ENCODE results near the gene PLAAT2. TPM values are rescaled to one million over a fixed set of nuclear protein-coding genes. Genes with fewer than 3 reads are reported as not detected.

The PLAAT2 gene
- total and polyA plus RNA-seq, 9 of the 15 experiments (the other 6 are each of a cell fraction or from before 2014, with no cell fraction given), result not detected

GRCh38 chr11:63508009-63508408 lies 55.2 kb downstream of the PLAAT2 start (continued):
- TF ChIP-seq CHD2 (IDR thresholded peaks at IDR 0.05; ENCODE audit: low read depth, low read length) (no peak), SPI1 (IDR thresholded peaks at IDR 0.05; ENCODE audit: borderline replicate concordance, low read depth, low read length) (no peak), XRCC3 (IDR thresholded peaks at IDR 0.05) (no peak), MAZ (CRISPR knock-in tag; conservative IDR thresholded peaks at IDR 0.05 in 1 of 2, IDR thresholded peaks at IDR 0.05 in 1 of 2) (0 out of 4 replicates have a peak, but pooled peaks of 1 of the 2 experiments have one; percentile 36), ELF1 (tag; IDR thresholded peaks at IDR 0.05) (no peak), ZNF197 (CRISPR knock-in tag; IDR thresholded peaks at IDR 0.05; ENCODE audit: low read depth) (no peak), ZNF184 (CRISPR knock-in tag; IDR thresholded peaks at IDR 0.05) (no peak), ZNF146 (CRISPR knock-in tag; IDR thresholded peaks at IDR 0.05; ENCODE audit: unreplicated experiment) (no peak), SRF (CRISPR knock-in tag; IDR thresholded peaks at IDR 0.05) (peak in 1 of 2 experiments; percentile 46; a peak in 1 of 4 replicates), ZNF780A (CRISPR knock-in tag; IDR thresholded peaks at IDR 0.05) (no peak), ZNF609 (CRISPR knock-in tag; IDR thresholded peaks at IDR 0.05; ENCODE audit: borderline replicate concordance) (no peak), SMARCA4 (IDR thresholded peaks at IDR 0.05) (no peak), SRSF9 (IDR thresholded peaks at IDR 0.05; ENCODE audit: borderline replicate concordance, low read depth, low read length) (no peak), CTCFL (IDR thresholded peaks at IDR 0.05; ENCODE audit: borderline replicate concordance, insufficient read depth, low read depth, low read length, poor library complexity, severe bottlenecking) (peak; percentile 35), DEAF1 (CRISPR knock-in tag; IDR thresholded peaks at IDR 0.05) (peak; percentile 84), ZBTB5 (IDR thresholded peaks at IDR 0.05) (no peak)

All from K562 (cell line).